Stimulated activated CD8-positive, alpha-beta memory T cell treated with anti-CD3 and anti-CD28 coated beads, Interleukin-2, amount 100 ng/mL, for 1 hour (primary cell): Measurements from ENCODE around the gene OR7A17.

ENCODE experiments used
- DNase-seq, 2 donors: peaks; one replicate each; pipeline ENCODE4 v3.0.0-alpha.2; 2020; ENCODE audit warnings: low read depth in 2 of 2

OR7A17 gene

GRCh38 chr19:14886032-14886431 is at the start of gene OR7A17:
Gene OR7A17 (minus strand): TSS chr19:14886132. CDS start chr19:14881355, 4,777 bp downstream.
- DNase-seq: no peak

- DNase-seq: no peak
Measured at GRCh38 chr19:14933506-14933905, 47.6 kb upstream of the OR7A17 start.

GRCh38 chr19:14916848-14917247 is 30.9 kb upstream of the OR7A17 start:
- DNase-seq: no peak

- no peak for DNase-seq
Measured at GRCh38 chr19:14915116-14915515, 29.2 kb upstream of the OR7A17 start.

- no peak for DNase-seq
Measured at GRCh38 chr19:14906711-14907110, 20.8 kb upstream of the OR7A17 start.

- DNase-seq: no peak
Measured at GRCh38 chr19:14901675-14902260, 15.8 kb upstream of the OR7A17 start.

GRCh38 chr19:14890643-14891379 is 4.9 kb upstream of the OR7A17 start:
- no peak for DNase-seq

- no peak for DNase-seq
Measured at GRCh38 chr19:14889994-14890642, 4.2 kb upstream of the OR7A17 start.

- DNase-seq: no peak
Measured at GRCh38 chr19:14871619-14872230, 14.2 kb downstream of the OR7A17 start.

GRCh38 chr19:14868497-14868896 is 17.4 kb downstream of the OR7A17 start:
- DNase-seq: no peak

GRCh38 chr19:14848822-14849221 is 37.1 kb downstream of the OR7A17 start, which contains the start of gene OR7A10:
Gene OR7A10 (minus strand): TSS chr19:14848922. CDS start chr19:14841877, 7,045 bp downstream.
- no peak for DNase-seq

- no peak for DNase-seq
Measured at GRCh38 chr19:14843578-14843977, 42.4 kb downstream of the OR7A17 start.

- DNase-seq: no peak
Measured at GRCh38 chr19:14843169-14843568, 42.8 kb downstream of the OR7A17 start.

- no peak for DNase-seq
Measured at GRCh38 chr19:14840206-14840605, 45.7 kb downstream of the OR7A17 start.

- no peak for DNase-seq
Measured at GRCh38 chr19:14837391-14837790, 48.5 kb downstream of the OR7A17 start.

GRCh38 chr19:14835011-14835410 is 50.9 kb downstream of the OR7A17 start, which contains the start of the genes OR7A5 and OR7C1:
Gene OR7A5 (minus strand): TSS chr19:14835185. CDS start chr19:14828241, 6,944 bp downstream.
Gene OR7C1 (minus strand): TSS chr19:14835185. CDS start chr19:14800136, 35,049 bp downstream.
- no peak for DNase-seq

GRCh38 chr19:14830702-14831101 is 55.2 kb downstream of the OR7A17 start:
- no peak for DNase-seq
